HCT116 (cell line): ENCODE results near the gene ZFAND6. TPM values are rescaled to one million over a fixed set of nuclear protein-coding genes. Genes with fewer than 3 reads are reported as not detected.

Source experiments
- ATAC-seq: fragments of 200-7000 bp; cut with Tn5 transposase; 2 replicates; pipeline ENCODE4 v1.9.1; 2020; ENCODE audit warnings: mild to moderate bottlenecking, moderate library complexity
- BruUV-seq: library from RNA; stranded (reverse); fragments of 400-500 nt; replicated peaks from 2 replicates; lab custom pipeline; 2021; lab: Mats Ljungman, UMichigan
- CTCF ChIA-PET: fragments of 300-600 bp; sonication (Branson Sonifier 250); formaldehyde crosslinking; loops from one replicate; lab custom pipeline; 2021; ENCODE audit warnings: antibody characterized with exemption; lab: Charles Lee
- POLR2A ChIA-PET: fragments of 300-600, 350-600 bp; sonication (Branson Sonifier 250); formaldehyde crosslinking; loops from one replicate; lab custom pipeline; 2021; ENCODE audit warnings: antibody characterized with exemption; lab: Charles Lee
- RAD21 ChIA-PET, 2 experiments: fragments of 300-600 bp; sonication (Branson Sonifier 250); formaldehyde crosslinking; loops; one replicate each; lab custom pipeline; 2023; ENCODE audit warnings: low total read pairs in 2 of 2; ENCODE audit not compliant: uncharacterized antibody in 2 of 2, unreplicated experiment in 2 of 2, low non-redundant PET in 1 of 2; lab: Charles Lee
- DNase-seq: peaks from one replicate; pipeline ENCODE4 v3.0.0-alpha.2; 2010; ENCODE audit warnings: low read depth, low spot score
- H2AFZ ChIP-seq: fragments of 200-600 bp; shearing (Covaris generic), sonication (generic); 2 replicates; pipeline ENCODE4 v1.6.1; 2017; ENCODE audit warnings: low read depth, mixed run types, mixed read lengths, antibody characterized with exemption, low read length; ENCODE audit not compliant: poor library complexity, severe bottlenecking
- H3K27ac ChIP-seq: 2 replicates; pipeline ENCODE4 v1.5.1; 2012; ENCODE audit warnings: low read depth, low read length
- H3K27me3 ChIP-seq: fragments of 200-600 bp; sonication (generic); 2 replicates; pipeline ENCODE4 v1.6.1; 2016; ENCODE audit warnings: mixed run types, low read length, mixed read lengths; ENCODE audit not compliant: insufficient read depth
- H3K36me3 ChIP-seq, 2 experiments: fragments of 200-500 bp in 1 of 2; fragments of 200-600 bp in 1 of 2; sonication (Bioruptor generic) in 1 of 2; sonication (generic) in 1 of 2; 2 replicates each; pipeline versions ENCODE4 v1.5.1 to v1.6.1; 2014 to 2016; ENCODE audit warnings: low read length in 2 of 2, inconsistent platforms in 1 of 2, mixed read lengths in 1 of 2, mixed run types in 1 of 2; ENCODE audit not compliant: insufficient read depth in 2 of 2, control insufficient read depth in 1 of 2
- H3K4me1 ChIP-seq, 2 experiments: fragments of 200-600 bp in 1 of 2; sonication (generic) in 1 of 2; 2 replicates each; pipeline versions ENCODE4 v1.5.1 to v1.6.1; 2012 to 2017; ENCODE audit warnings: low read length in 2 of 2, inconsistent platforms in 1 of 2, mild to moderate bottlenecking in 1 of 2, mixed read lengths in 1 of 2, mixed run types in 1 of 2, moderate library complexity in 1 of 2; ENCODE audit not compliant: insufficient read depth in 2 of 2, control insufficient read depth in 1 of 2
- H3K4me2 ChIP-seq: fragments of 200-600 bp; sonication (generic); 2 replicates; pipeline ENCODE4 v1.6.1; 2017; ENCODE audit warnings: mixed run types, low read length, mixed read lengths
- H3K4me3 ChIP-seq, 2 experiments: fragments of 200-600 bp in 1 of 2; sonication (generic) in 1 of 2; replicated peaks in 1 of 2; 2 replicates each; pipeline ENCODE4 v1.5.1; 2011 to 2016; ENCODE audit warnings: low read length in 2 of 2, control low read depth in 1 of 2, low read depth in 1 of 2, mild to moderate bottlenecking in 1 of 2, mixed read lengths in 1 of 2, mixed run types in 1 of 2
- H3K79me2 ChIP-seq: fragments of 200-600 bp; sonication (generic); 2 replicates; pipeline ENCODE4 v1.6.1; 2017; ENCODE audit warnings: mild to moderate bottlenecking, mixed run types, low read length, moderate library complexity, mixed read lengths; ENCODE audit not compliant: insufficient read depth
- H3K9ac ChIP-seq: fragments of 200-600 bp; sonication (generic); 2 replicates; pipeline ENCODE4 v1.6.1; 2016; ENCODE audit warnings: low read length, mixed read lengths
- H3K9me2 ChIP-seq: fragments of 200-600 bp; sonication (generic), shearing (Covaris generic); 2 replicates; pipeline ENCODE4 v1.6.1; 2017; ENCODE audit warnings: mixed run types, mild to moderate bottlenecking, moderate library complexity; ENCODE audit not compliant: insufficient read depth
- H3K9me3 ChIP-seq, 2 experiments: fragments of 200-500 bp in 1 of 2; fragments of 200-600 bp in 1 of 2; sonication (Bioruptor generic) in 1 of 2; sonication (generic) in 1 of 2; 2 replicates each; pipeline ENCODE4 v1.6.1; 2014 to 2017; ENCODE audit warnings: low read length in 2 of 2, mixed read lengths in 2 of 2, inconsistent platforms in 1 of 2, low read depth in 1 of 2, mild to moderate bottlenecking in 1 of 2, mixed run types in 1 of 2, moderate library complexity in 1 of 2; ENCODE audit not compliant: control insufficient read depth in 1 of 2, insufficient read depth in 1 of 2
- H4K20me1 ChIP-seq: fragments of 200-600 bp; sonication (generic), shearing (Covaris generic); 2 replicates; pipeline ENCODE4 v1.6.1; 2017; ENCODE audit warnings: mixed run types, mild to moderate bottlenecking, moderate library complexity; ENCODE audit not compliant: insufficient read depth
- ATF3 ChIP-seq: IDR thresholded peaks from 2 replicates; pipeline ENCODE4 v1.6.1; 2012
- CBX3 ChIP-seq: IDR thresholded peaks from 2 replicates; pipeline ENCODE4 v1.6.1; 2012; ENCODE audit warnings: low read depth
- CEBPB ChIP-seq: IDR thresholded peaks from 2 replicates; pipeline ENCODE4 v1.6.1; 2012; ENCODE audit warnings: low read depth
- CTCF ChIP-seq, 3 experiments: fragments of 200-600 bp in 1 of 3; sonication (generic) in 1 of 3; IDR thresholded peaks in 2 of 3; conservative IDR thresholded peaks in 1 of 3; 2 replicates each; pipeline ENCODE4 v1.5.1; 2012 to 2017; ENCODE audit warnings: low read depth in 2 of 3, low read length in 2 of 3, antibody characterized with exemption in 1 of 3, borderline replicate concordance in 1 of 3, control low read depth in 1 of 3, mild to moderate bottlenecking in 1 of 3, mixed read lengths in 1 of 3, mixed run types in 1 of 3, moderate library complexity in 1 of 3; ENCODE audit not compliant: insufficient read depth in 1 of 3
- ELF1 ChIP-seq: IDR thresholded peaks from 2 replicates; pipeline ENCODE4 v1.6.1; 2012; ENCODE audit warnings: low read depth, borderline replicate concordance
- EZH2 ChIP-seq: fragments of 200-600 bp; sonication (generic); IDR thresholded peaks from 2 replicates; pipeline ENCODE4 v1.6.1; 2017; ENCODE audit warnings: antibody characterized with exemption, mixed run types
- FOSL1 ChIP-seq: IDR thresholded peaks from 2 replicates; pipeline ENCODE4 v1.6.1; 2012; ENCODE audit warnings: low read depth
- JUND ChIP-seq: IDR thresholded peaks from 2 replicates; pipeline ENCODE4 v1.6.1; 2012
- MAX ChIP-seq: IDR thresholded peaks from 2 replicates; pipeline ENCODE4 v1.6.1; 2012
- POLR2A ChIP-seq: IDR thresholded peaks from 2 replicates; pipeline ENCODE4 v1.7.0; 2011; ENCODE audit warnings: borderline replicate concordance; ENCODE audit not compliant: insufficient read depth, insufficient read length; ENCODE audit errors: extremely low read depth
- POLR2AphosphoS5 ChIP-seq: IDR thresholded peaks from 2 replicates; pipeline ENCODE4 v1.6.1; 2011; ENCODE audit warnings: mild to moderate bottlenecking, low read depth, low read length, moderate library complexity
- RAD21 ChIP-seq: IDR thresholded peaks from 2 replicates; pipeline ENCODE4 v1.6.1; 2012; ENCODE audit warnings: low read depth, mild to moderate bottlenecking
- SIN3A ChIP-seq: IDR thresholded peaks from 2 replicates; pipeline ENCODE4 v1.6.1; 2012; ENCODE audit warnings: low read depth
- SP1 ChIP-seq: IDR thresholded peaks from 2 replicates; pipeline ENCODE4 v1.6.1; 2012; ENCODE audit warnings: low read depth
- TCF7L2 ChIP-seq: IDR thresholded peaks from 2 replicates; pipeline ENCODE4 v1.7.0; 2011; ENCODE audit warnings: borderline replicate concordance, inconsistent platforms; ENCODE audit not compliant: insufficient read depth, insufficient read length; ENCODE audit errors: extremely low read depth
- YY1 ChIP-seq: IDR thresholded peaks from 2 replicates; pipeline ENCODE4 v1.6.1; 2011; ENCODE audit warnings: low read length, low read depth, moderate library complexity, mild to moderate bottlenecking; ENCODE audit not compliant: insufficient replicate concordance; ENCODE audit errors: extremely low read depth
- ZNF274 ChIP-seq: fragments of 200-500 bp; sonication (Bioruptor generic); IDR thresholded peaks from 2 replicates; pipeline ENCODE4 v1.6.1; 2014; ENCODE audit warnings: mild to moderate bottlenecking, low read depth, low read length, inconsistent platforms
- intact Hi-C: fragments of 100-400 bp; cut with micrococcal nuclease; formaldehyde crosslinking; loops from 2 replicates; pipeline ENCODE4 v1.10.0; 2022
- total RNA-seq: library from RNA; stranded (reverse); gene quantifications from one replicate; pipeline ENCODE4 v1.2.1, GENCODE V29; 2021; ENCODE audit not compliant: unreplicated experiment

Gene ZFAND6
- total RNA-seq, 1 experiment from 2014 or later, result 51.3 TPM

GRCh38 chr15:80093854-80094418 is 34.5 kb downstream of the ZFAND6 start:
- Histone ChIP-seq H3K79me2 (peaks cover 48% of the 10 kb centered on the region), H3K27ac (no peak overlapping the region; the same call in 1 of the 2 replicates), H3K4me1 (peaks cover 10% of the 10 kb centered on the region in 2 experiments), H2AFZ (no peak overlapping the region), H3K9me2 (no peaks in the 10 kb centered on the region)
- intact Hi-C loops, result no loop called here
- DNase-seq, result no peak
- CTCF ChIA-PET, result no interaction called here
- no peak for TF ChIP-seq CTCF (IDR thresholded peaks at IDR 0.05 in 2 of 3, conservative IDR thresholded peaks at IDR 0.05 in 1 of 3; ENCODE audit: borderline replicate concordance in 1 of 3, insufficient read depth in 1 of 3, low read depth in 2 of 3, low read length in 2 of 3)
- TF ChIP-seq POLR2A, result no peak
- no peak for TF ChIP-seq POLR2AphosphoS5
- peak; percentile 67 for TF ChIP-seq FOSL1
- peak; percentile 32; the same call in 1 of the 2 replicates for TF ChIP-seq SP1
- TF ChIP-seq CEBPB, result no peak
- TF ChIP-seq TCF7L2, result no peak
- no peak for TF ChIP-seq CBX3
- TF ChIP-seq ELF1, result no peak
- TF ChIP-seq JUND, result peak; percentile 53; the same call in 1 of the 2 replicates
- no peak for TF ChIP-seq ZNF274
- TF ChIP-seq EZH2, result no peak
- no peak for TF ChIP-seq SIN3A
- TF ChIP-seq ATF3, result no peak
- no peak for TF ChIP-seq YY1
- TF ChIP-seq RAD21, result no peak
- no peak for TF ChIP-seq MAX
- TF ChIP-seq, all 23 proteins: peak for 3
- BruUV-seq, result no TSS peak
- H4K20me1 ChIP-seq, result no peaks in the 10 kb centered on the region; the same call in 1 of the 2 replicates
- H3K4me3 ChIP-seq, result no peak overlapping the region
- ChIA-PET RAD21 (no interaction called here), POLR2A (no interaction called here)
- no peak overlapping the region for H3K9ac ChIP-seq
- no peaks in the 10 kb centered on the region for H3K9me3 ChIP-seq
- no peaks in the 10 kb centered on the region for H3K27me3 ChIP-seq
- ATAC-seq, result peak; percentile 42; the same call in 1 of the 2 replicates
- H3K4me2 ChIP-seq, result peak overlapping the region; percentile 4; the same call in 1 of the 2 replicates
- no peaks in the 10 kb centered on the region for H3K36me3 ChIP-seq
